Measurements from ENCODE around the gene SOX6. TPM values are rescaled to one million over a fixed set of nuclear protein-coding genes. Genes with fewer than 3 reads are reported as not detected.

SOX6 gene
- total and polyA plus RNA-seq, 2 donors (not counting 3 experiments of a cell fraction or from before 2014, with no cell fraction given), result 0.14 to 3.7 TPM

- FAIRE-seq (no peak), DNase-seq (ENCODE audit: low read depth, low spot score) (no peak)
- Histone ChIP-seq H3K9me3 (replicated peaks; ENCODE audit: control insufficient read depth, insufficient read depth, low read length) (no peaks in the 10 kb centered on the region), H3K4me3 (replicated peaks in 1 of 3; ENCODE audit: insufficient read depth in 1 of 3, low read depth in 1 of 3, low read length in 3 of 3) (no peak overlapping the region), H3K27ac (ENCODE audit: insufficient read depth, low read depth, low read length) (no peak overlapping the region), H3K4me1 (ENCODE audit: control insufficient read depth, extremely low read depth, insufficient read depth, low read length) (no peaks in the 10 kb centered on the region), H3K36me3 (ENCODE audit: control insufficient read depth in 2 of 2, extremely low read depth in 1 of 2, insufficient read depth in 2 of 2, low read length in 2 of 2) (no peaks in the 10 kb centered on the region), H2AFZ (ENCODE audit: low read depth, low read length) (no peak overlapping the region), H3K79me2 (ENCODE audit: control insufficient read depth, insufficient read depth, low read length) (no peaks in the 10 kb centered on the region), H3K4me2 (ENCODE audit: insufficient read depth, low read length) (no peak overlapping the region), H3K9ac (replicated peaks; ENCODE audit: extremely low read depth, insufficient read depth, low read length) (no peak overlapping the region), H3K9me1 (replicated peaks; ENCODE audit: control insufficient read depth, extremely low read depth, insufficient read depth, low read length) (no peaks in the 10 kb centered on the region), H4K20me1 (replicated peaks; ENCODE audit: control insufficient read depth, extremely low read depth, insufficient read depth, low read length) (no peaks in the 10 kb centered on the region), H3K27me3 (ENCODE audit: control insufficient read depth in 2 of 2, insufficient read depth in 2 of 2, low read length in 2 of 2) (peaks cover 0 to 2% of the 10 kb centered on the region in 2 experiments)
- dilution Hi-C loops (cut with MboI; ENCODE audit: extremely low pct_ligation_motif_present, low sequenced_read_pairs) (no loop called here), intact Hi-C loops (cut with micrococcal nuclease) (no loop called here)
- CTCF ChIA-PET, result no interaction called here
- no TSS peak for BruUV-seq (replicated peaks)
- POLR2A ChIA-PET, result no interaction called here
- TF ChIP-seq MAX (IDR thresholded peaks at IDR 0.05; ENCODE audit: insufficient read depth, insufficient read length) (no peak), GATA2 (IDR thresholded peaks at IDR 0.05; ENCODE audit: insufficient read depth, insufficient read length, low read depth, low read length) (no peak), FOS (IDR thresholded peaks at IDR 0.05; ENCODE audit: borderline replicate concordance, insufficient read depth, low read length) (no peak), JUN (IDR thresholded peaks at IDR 0.05; ENCODE audit: borderline replicate concordance, insufficient read depth, insufficient read length, low read depth) (no peak), MYC (IDR thresholded peaks at IDR 0.05; ENCODE audit: low read depth, low read length) (no peak), POLR2A (IDR thresholded peaks at IDR 0.05; ENCODE audit: low read depth, low read length) (no peak), POLR2AphosphoS5 (IDR thresholded peaks at IDR 0.05; ENCODE audit: insufficient read depth, low read depth, low read length) (no peak), CTCF (IDR thresholded peaks at IDR 0.05; ENCODE audit: extremely low read depth in 1 of 2, insufficient read depth in 1 of 2, low read depth in 1 of 2, low read length in 2 of 2) (no peak), EZH2 (IDR thresholded peaks at IDR 0.05; ENCODE audit: borderline replicate concordance, low read depth, low read length, severe bottlenecking) (no peak)
Observed at GRCh38 chr11:16372355-16372754, 16.0 kb upstream of the SOX6 start.
